Epidermal melanocyte (primary cell): ENCODE results near the gene DLX3.

Experiments used
- DNase-seq: peaks from one replicate; pipeline ENCODE4 v3.0.0; 2011; ENCODE audit warnings: low spot score; ENCODE audit not compliant: insufficient read length

The DLX3 gene

GRCh38 chr17:49973271-49973615, 21.8 kb downstream of the DLX3 start:
- DNase-seq, result no peak

GRCh38 chr17:49972486-49973270, 22.3 kb downstream of the DLX3 start:
- no peak for DNase-seq

DNA sequence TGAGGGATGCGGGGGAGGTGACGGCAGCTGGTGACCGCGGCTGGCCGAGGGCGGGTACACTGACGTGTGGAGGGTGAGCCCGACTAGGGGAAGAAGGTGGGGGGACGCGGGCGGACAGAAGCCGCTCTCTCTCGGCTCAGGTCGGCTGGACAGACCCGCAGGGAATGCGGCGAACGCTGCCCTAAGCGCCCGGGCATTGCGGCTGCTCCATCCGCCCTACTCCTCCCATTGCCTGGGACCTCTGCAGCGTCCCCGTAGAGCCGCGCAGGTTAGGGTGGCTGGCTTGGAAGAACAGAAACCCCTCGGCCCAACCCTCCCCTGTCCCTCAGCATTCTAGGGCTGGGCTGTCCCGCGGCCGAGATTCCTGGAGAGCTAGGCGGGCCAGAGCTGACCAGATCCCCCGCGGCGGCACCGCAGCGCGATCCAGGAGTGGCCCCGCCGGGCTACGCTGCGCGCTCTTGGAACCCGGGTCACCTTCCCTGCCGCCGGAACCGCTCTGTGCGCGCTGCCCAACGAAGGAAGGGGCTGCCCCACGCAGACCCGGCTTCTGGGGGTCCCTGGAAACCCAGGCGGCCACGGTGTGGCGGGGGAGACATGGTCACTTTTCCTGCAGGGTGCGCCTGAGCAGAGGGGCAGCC, 23.1 kb downstream of the DLX3 start:
- no peak for DNase-seq

- no peak for DNase-seq
Measured at GRCh38 chr17:49971199-49971847, 23.7 kb downstream of the DLX3 start.

GRCh38 chr17:49970498-49970897, 24.5 kb downstream of the DLX3 start:
- DNase-seq, result no peak

GRCh38 chr17:49969795-49970389, 25.1 kb downstream of the DLX3 start:
- no peak for DNase-seq

GRCh38 chr17:49969134-49969759, 25.8 kb downstream of the DLX3 start, which contains the start of gene DLX4:
TSS of gene DLX4 (plus strand) at chr17:49969190. CDS start at chr17:49969469, 279 bp downstream.
- DNase-seq, result no peak

- no peak for DNase-seq
Measured at GRCh38 chr17:49968405-49969133, 26.5 kb downstream of the DLX3 start.

- no peak for DNase-seq
Measured at GRCh38 chr17:49967621-49968404, 27.2 kb downstream of the DLX3 start.

GRCh38 chr17:49967205-49967604, 27.8 kb downstream of the DLX3 start:
- DNase-seq, result no peak

DNA sequence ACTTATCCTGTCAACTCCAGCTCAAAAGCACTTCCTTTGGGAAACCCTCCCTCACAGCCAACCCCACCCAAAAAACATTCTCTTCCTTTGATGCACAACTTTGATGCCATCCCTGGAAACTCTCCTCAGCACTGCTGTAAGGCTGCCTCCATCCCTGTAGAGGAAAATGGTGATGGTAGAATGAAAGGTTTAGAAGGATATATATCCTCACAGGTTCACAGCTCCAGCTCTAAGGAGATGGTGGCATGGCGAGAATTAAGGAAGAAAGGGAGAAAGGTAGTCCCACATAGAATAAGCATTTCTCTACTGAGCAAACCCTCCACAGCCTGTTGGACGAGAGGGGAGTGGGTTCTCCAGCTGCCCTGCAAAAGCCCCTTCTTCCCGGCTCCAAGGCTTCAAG, 28.3 kb downstream of the DLX3 start:
- DNase-seq, result no peak

DNA sequence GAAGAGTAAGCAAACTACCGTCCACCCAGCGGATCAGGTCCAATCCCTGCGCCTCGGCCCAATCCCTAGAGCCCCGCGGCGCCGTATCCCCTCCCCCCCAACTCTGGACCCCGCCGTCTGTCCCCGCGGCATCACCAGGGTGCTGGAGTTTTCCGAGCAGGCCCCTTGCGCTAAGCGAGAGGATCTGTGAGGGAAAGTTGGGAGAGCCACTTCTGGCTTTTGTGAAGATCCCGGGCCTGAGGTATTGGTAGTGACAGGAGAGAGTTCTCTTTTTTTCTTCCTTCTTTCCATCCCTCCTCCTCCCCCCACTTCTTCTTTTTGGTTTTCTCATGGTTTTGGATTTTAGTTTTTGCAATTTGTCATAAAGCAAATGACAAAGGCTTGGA, 29.5 kb downstream of the DLX3 start:
- DNase-seq, result no peak

GRCh38 chr17:49964769-49965523, 30.1 kb downstream of the DLX3 start:
- no peak for DNase-seq

DNA sequence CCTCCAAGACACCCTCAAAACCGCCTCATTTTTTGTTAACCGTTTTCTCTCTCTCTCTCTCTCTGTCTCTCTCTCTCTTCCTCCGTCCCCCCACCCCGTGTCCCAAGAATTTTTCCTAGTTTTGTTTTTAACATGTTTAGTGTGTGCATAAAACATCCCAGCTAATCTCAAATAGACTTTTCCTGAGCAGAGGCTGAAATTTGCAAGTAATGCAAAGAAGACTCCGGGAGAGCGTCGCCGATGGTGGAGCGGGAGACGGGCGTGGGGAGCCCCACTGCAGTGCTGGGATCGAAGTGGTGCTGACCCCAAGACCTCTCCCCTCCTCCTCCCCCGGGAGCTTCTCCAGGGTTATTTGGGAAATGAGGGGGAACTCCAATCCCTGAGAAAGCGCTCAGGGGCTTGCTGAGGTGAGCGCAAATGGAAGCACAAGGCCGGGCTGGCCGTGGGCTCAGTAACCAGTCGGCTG, 30.7 kb downstream of the DLX3 start:
- DNase-seq, result no peak

- DNase-seq, result no peak
Measured at GRCh38 chr17:49963626-49964302, 31.3 kb downstream of the DLX3 start.

DNA sequence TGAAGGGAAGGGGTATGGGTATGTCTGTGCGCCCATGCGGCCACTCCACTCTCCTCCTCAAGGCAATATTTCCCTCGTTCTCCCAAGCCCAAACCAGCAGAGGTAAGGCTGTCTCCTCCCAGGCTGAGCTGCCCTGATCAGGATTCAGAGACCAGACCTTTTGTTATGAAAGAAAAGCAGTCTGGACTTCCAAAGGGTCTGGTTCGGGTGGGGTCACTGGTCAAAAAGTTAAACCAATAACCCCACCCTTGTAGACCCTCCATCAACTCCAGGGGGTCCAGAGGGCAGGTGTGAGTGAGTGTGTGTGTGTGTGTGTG, 31.8 kb downstream of the DLX3 start:
- DNase-seq, result no peak

DNA sequence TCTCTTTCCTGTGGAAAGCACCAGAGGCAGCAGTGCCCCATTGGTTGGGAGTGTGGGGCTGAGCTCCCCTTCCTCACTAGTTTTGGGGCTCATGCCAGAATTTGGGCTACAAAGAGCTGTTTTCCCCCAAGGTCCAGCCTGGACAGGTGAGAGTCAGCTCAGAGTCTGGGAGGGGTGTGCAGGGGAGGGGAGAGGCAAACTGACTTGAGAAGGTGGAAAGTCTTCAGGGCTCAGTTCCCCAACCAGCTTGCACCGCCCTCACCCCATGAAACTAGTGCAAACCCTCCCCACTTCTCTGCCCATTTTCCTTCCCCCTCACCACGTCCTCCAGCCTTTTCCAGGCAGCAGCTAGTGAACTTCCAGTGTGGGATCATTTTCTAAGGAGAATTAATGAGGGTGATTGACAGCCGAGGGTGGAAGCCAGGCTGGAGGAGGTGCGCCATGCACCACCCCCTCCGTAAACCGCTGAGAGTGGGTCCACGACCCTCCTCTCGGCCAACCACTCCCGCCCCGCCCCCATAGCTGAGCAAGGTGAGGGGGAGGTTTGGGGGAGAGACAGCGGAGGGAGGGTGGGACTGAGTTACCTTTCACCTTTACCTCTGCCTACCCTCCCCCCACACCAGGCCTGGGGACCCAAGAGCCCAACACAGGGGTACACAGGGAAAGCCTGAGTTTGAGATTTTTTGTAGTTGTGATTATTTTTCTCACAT, 32.3 kb downstream of the DLX3 start:
- DNase-seq, result no peak

GRCh38 chr17:49959183-49959935, 35.7 kb downstream of the DLX3 start:
- no peak for DNase-seq
